H1 (cell line): ENCODE data around the gene TRAPPC3.

Experiments
- BCL11A ChIP-seq, 2 experiments: IDR thresholded peaks; one replicate each; pipeline ENCODE4 v1.6.1; 2011; ENCODE audit warnings: low read depth in 2 of 2, low read length in 2 of 2, mild to moderate bottlenecking in 2 of 2
- E2F6 ChIP-seq: IDR thresholded peaks from 2 replicates; pipeline ENCODE4 v1.6.1; 2012; ENCODE audit warnings: inconsistent platforms
- EZH2 ChIP-seq: fragments of 200-600 bp; sonication (generic); IDR thresholded peaks from 2 replicates; pipeline ENCODE4 v1.7.1; 2012; ENCODE audit warnings: low read depth, mild to moderate bottlenecking, moderate library complexity, low read length, inconsistent platforms; ENCODE audit not compliant: severe bottlenecking
- GABPA ChIP-seq: IDR thresholded peaks from 2 replicates; pipeline ENCODE4 v1.6.1; 2011; ENCODE audit warnings: mild to moderate bottlenecking, low read length, moderate library complexity, borderline replicate concordance; ENCODE audit not compliant: insufficient read depth
- HDAC2 ChIP-seq, 2 experiments: fragments of 300-600 bp in 1 of 2; sonication (generic) in 1 of 2; IDR thresholded peaks; 2 replicates each; pipeline ENCODE4 v1.6.1; 2011 to 2012; ENCODE audit warnings: low read depth in 2 of 2, low read length in 2 of 2, mild to moderate bottlenecking in 2 of 2, moderate library complexity in 2 of 2, borderline replicate concordance in 1 of 2, inconsistent platforms in 1 of 2
- MAFK ChIP-seq: IDR thresholded peaks from 2 replicates; pipeline ENCODE4 v1.6.1; 2012; ENCODE audit warnings: low read depth, mild to moderate bottlenecking, improper control_type of control experiment, low read length
- MAX ChIP-seq: IDR thresholded peaks from 2 replicates; pipeline ENCODE4 v1.6.1; 2012; ENCODE audit warnings: inconsistent platforms
- POLR2AphosphoS5 ChIP-seq: IDR thresholded peaks from 2 replicates; pipeline ENCODE4 v1.6.1; 2011; ENCODE audit warnings: low read depth, low read length
- RBBP5 ChIP-seq: IDR thresholded peaks from 2 replicates; pipeline ENCODE4 v1.7.1; 2012; ENCODE audit warnings: low read depth, mild to moderate bottlenecking, inconsistent platforms, low read length, moderate library complexity, borderline replicate concordance
- SP1 ChIP-seq: IDR thresholded peaks from 2 replicates; pipeline ENCODE4 v1.6.1; 2011; ENCODE audit warnings: low read depth, low read length
- TBP ChIP-seq: IDR thresholded peaks from 2 replicates; pipeline ENCODE4 v1.6.1; 2011; ENCODE audit warnings: low read depth, low read length, improper control_type of control experiment
- TCF12 ChIP-seq: IDR thresholded peaks from 2 replicates; pipeline ENCODE4 v1.6.1; 2011; ENCODE audit warnings: low read depth, mild to moderate bottlenecking, low read length
- YY1 ChIP-seq: IDR thresholded peaks from 2 replicates; pipeline ENCODE4 v1.6.1; 2011; ENCODE audit warnings: low read depth, mild to moderate bottlenecking, low read length
- TF ChIP-seq, protein P1 (sequence below), 3 experiments: IDR thresholded peaks; 1 replicate in 2 of 3; 2 replicates in 1 of 3; pipeline versions ENCODE4 v1.5.1 to v1.6.1; 2011; ENCODE audit warnings: low read length in 3 of 3, mild to moderate bottlenecking in 3 of 3, inconsistent platforms in 2 of 3, low read depth in 1 of 3, moderate library complexity in 1 of 3; ENCODE audit not compliant: insufficient read depth in 1 of 3; ENCODE audit errors: control extremely low read depth in 1 of 3

- TF ChIP-seq TBP (no peak), HDAC2 (IDR thresholded peaks at IDR 0.05; ENCODE audit: borderline replicate concordance in 1 of 2, low read depth in 2 of 2, low read length in 2 of 2) (no peak), RBBP5 (no peak), TCF12 (no peak), MAX (peak; percentile 76), E2F6 (peak; percentile 61; the same call in 1 of the 2 replicates), YY1 (no peak), BCL11A (IDR thresholded peaks at IDR 0.05; ENCODE audit: low read depth in 2 of 2, low read length in 2 of 2) (no peak), SP1 (no peak), EZH2 (peak; percentile 41), MAFK (no peak), GABPA (0 out of 2 replicates have a peak, but pooled peaks have one; percentile 6), POLR2AphosphoS5 (no peak)
- TF ChIP-seq, protein P1, sequence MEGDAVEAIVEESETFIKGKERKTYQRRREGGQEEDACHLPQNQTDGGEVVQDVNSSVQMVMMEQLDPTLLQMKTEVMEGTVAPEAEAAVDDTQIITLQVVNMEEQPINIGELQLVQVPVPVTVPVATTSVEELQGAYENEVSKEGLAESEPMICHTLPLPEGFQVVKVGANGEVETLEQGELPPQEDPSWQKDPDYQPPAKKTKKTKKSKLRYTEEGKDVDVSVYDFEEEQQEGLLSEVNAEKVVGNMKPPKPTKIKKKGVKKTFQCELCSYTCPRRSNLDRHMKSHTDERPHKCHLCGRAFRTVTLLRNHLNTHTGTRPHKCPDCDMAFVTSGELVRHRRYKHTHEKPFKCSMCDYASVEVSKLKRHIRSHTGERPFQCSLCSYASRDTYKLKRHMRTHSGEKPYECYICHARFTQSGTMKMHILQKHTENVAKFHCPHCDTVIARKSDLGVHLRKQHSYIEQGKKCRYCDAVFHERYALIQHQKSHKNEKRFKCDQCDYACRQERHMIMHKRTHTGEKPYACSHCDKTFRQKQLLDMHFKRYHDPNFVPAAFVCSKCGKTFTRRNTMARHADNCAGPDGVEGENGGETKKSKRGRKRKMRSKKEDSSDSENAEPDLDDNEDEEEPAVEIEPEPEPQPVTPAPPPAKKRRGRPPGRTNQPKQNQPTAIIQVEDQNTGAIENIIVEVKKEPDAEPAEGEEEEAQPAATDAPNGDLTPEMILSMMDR (IDR thresholded peaks at IDR 0.05; ENCODE audit: control extremely low read depth in 1 of 3, insufficient read depth in 1 of 3, low read depth in 1 of 3, low read length in 3 of 3), result no peak
These were observed 23.9 kb downstream of the TRAPPC3 start, which contains the start of gene COL8A2 for GRCh38 chr1:36125129-36125991.
